ENCODE results near the gene CAPN11.

CAPN11 gene

DNA sequence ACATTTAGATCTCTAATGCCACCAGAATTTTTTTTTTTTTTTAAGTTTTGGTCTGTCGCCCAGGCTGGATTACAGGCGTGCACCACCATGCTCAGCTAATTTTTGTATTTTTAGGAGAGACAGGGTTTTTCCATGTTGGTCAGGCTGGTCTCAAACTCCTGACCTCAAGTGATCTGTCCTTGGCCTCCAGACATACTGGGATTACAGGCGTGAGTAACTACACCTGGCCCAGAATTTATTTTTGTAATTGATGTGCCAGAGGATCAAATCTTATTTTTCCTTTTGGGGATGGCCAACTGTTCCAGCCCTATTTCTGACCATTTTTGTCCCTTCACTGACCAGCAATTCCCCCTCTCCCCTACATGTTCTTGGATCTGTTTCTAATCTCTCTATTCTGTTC is 40.1 kb downstream of the CAPN11 start:
- TF ChIP-seq, protein P1, sequence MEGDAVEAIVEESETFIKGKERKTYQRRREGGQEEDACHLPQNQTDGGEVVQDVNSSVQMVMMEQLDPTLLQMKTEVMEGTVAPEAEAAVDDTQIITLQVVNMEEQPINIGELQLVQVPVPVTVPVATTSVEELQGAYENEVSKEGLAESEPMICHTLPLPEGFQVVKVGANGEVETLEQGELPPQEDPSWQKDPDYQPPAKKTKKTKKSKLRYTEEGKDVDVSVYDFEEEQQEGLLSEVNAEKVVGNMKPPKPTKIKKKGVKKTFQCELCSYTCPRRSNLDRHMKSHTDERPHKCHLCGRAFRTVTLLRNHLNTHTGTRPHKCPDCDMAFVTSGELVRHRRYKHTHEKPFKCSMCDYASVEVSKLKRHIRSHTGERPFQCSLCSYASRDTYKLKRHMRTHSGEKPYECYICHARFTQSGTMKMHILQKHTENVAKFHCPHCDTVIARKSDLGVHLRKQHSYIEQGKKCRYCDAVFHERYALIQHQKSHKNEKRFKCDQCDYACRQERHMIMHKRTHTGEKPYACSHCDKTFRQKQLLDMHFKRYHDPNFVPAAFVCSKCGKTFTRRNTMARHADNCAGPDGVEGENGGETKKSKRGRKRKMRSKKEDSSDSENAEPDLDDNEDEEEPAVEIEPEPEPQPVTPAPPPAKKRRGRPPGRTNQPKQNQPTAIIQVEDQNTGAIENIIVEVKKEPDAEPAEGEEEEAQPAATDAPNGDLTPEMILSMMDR (IDR thresholded peaks at IDR 0.05; ENCODE audit: low read depth, low read length, missing control alignments) = no peak
- no peak for DNase-seq (ENCODE audit: extremely low read depth, low read depth)
- no peak overlapping the region for H3K4me3 ChIP-seq (replicated peaks; ENCODE audit: low read depth, low read length)

DNA sequence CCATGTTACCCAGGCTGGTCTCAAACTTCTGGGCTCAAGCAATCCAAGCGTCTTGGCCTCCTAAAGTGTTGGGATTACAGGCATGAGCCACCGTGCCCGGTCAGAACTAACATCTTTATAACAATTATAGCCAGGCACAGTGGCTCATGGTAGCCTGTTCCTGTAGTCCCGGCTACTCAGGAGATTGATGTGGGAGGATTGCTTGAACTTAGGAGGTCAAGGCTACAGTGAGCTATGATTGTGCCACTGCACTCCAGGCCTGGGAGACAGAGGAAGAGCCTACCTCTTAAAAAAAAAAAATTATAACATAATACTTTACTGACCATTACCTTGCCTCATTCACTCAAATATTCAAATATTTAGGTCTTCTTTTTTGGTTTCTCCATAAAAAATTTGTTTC is 41.3 kb downstream of the CAPN11 start:
- no peak overlapping the region for H3K4me3 ChIP-seq (replicated peaks; ENCODE audit: low read depth, low read length)
- no peak for DNase-seq (ENCODE audit: extremely low read depth, low read depth)
- TF ChIP-seq, protein P1 (IDR thresholded peaks at IDR 0.05; ENCODE audit: low read depth, low read length, missing control alignments) = no peak

DNA sequence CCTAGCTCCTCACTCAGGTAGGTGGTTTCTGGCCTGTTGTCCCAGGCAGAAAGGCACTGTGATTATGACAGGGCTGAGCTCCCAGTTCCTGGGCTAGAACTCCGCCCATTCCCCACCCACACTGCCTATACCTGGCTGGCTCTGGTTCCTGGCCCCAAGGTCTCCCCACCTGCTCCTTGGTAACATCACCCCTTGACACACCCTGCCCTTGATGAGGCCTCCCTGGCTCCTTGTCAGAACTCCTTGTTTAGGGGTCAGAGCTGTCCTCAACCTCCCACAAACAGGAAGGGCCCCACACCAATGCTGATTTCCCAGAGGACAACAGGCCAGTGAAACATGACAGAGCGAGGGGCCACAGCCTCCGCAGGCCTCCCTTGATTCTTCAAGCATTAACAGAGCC is 42.6 kb downstream of the CAPN11 start:
- H3K4me3 ChIP-seq (replicated peaks; ENCODE audit: low read depth, low read length) = no peak overlapping the region
- TF ChIP-seq, protein P1 (IDR thresholded peaks at IDR 0.05; ENCODE audit: low read depth, low read length, missing control alignments) = no peak
- no peak for DNase-seq (ENCODE audit: extremely low read depth, low read depth)

DNA sequence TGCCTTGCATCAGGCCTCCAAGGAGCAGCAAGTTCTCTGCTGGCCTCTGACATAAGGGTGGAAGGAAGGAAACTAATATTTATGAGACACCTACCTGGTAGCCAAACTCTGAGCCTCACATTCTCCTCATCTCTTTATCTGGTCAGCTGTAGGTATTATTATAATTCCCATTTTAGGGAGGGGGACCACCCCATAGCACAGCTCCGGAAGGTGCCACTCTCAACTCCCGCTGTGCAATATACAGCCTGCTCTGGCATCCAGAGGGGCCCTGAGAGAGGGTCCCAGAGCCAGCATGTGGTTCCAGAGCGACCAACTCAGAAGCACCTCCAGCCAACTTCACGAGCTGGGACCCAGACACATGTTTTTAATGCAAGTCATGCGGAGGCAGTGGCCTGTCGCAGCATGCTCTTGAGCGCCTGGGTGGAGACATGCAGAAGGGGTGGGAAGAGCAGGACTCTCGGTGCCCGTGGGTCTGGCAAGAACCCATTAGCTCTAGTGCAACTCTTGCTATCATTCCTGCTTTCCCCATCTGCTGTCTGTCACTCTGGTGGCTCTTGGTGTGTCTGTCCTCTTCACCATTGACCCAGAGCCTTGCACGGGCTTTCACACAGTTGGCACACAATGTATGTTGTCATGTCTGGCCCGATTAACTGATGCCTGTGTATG is 43.2 kb downstream of the CAPN11 start:
- H3K4me3 ChIP-seq (replicated peaks; ENCODE audit: low read depth, low read length) = no peak overlapping the region
- no peak for DNase-seq (ENCODE audit: extremely low read depth, low read depth)
- TF ChIP-seq, protein P1 (IDR thresholded peaks at IDR 0.05; ENCODE audit: low read depth, low read length, missing control alignments) = no peak

DNA sequence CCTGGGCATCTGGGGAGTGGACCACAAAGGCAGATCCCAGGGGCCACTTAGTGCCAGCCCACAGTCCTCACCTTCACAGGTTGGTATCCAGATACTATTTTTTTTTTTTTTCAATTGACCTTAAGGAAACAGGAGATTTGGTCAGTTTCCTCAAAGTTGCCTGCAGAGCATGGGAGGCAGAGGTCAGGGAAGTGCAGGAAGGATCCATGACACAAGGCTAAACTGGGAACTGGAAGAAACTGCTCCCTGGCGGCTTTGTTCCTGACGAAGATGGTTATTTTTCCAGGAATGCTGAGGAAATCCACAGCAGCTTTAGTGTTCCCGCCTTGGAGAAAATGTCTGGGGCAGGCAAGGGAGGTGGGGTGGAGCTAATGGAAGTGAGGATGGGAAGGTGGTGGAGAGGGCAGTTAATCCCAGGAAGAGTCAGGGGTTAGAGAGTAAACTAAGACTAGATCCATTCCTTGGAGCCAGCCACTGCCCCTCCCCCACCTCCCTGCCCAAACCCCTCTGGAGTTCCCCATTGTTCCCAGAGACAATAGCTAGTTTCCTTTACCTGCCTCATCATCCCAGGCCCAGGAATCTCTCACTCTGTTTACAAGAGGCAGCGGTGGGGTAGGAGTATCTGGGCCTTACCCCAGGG is 43.8 kb downstream of the CAPN11 start:
- TF ChIP-seq, protein P1 (IDR thresholded peaks at IDR 0.05; ENCODE audit: low read depth, low read length, missing control alignments) = no peak
- no peak for DNase-seq (ENCODE audit: extremely low read depth, low read depth)
- no peak overlapping the region for H3K4me3 ChIP-seq (replicated peaks; ENCODE audit: low read depth, low read length)

DNA sequence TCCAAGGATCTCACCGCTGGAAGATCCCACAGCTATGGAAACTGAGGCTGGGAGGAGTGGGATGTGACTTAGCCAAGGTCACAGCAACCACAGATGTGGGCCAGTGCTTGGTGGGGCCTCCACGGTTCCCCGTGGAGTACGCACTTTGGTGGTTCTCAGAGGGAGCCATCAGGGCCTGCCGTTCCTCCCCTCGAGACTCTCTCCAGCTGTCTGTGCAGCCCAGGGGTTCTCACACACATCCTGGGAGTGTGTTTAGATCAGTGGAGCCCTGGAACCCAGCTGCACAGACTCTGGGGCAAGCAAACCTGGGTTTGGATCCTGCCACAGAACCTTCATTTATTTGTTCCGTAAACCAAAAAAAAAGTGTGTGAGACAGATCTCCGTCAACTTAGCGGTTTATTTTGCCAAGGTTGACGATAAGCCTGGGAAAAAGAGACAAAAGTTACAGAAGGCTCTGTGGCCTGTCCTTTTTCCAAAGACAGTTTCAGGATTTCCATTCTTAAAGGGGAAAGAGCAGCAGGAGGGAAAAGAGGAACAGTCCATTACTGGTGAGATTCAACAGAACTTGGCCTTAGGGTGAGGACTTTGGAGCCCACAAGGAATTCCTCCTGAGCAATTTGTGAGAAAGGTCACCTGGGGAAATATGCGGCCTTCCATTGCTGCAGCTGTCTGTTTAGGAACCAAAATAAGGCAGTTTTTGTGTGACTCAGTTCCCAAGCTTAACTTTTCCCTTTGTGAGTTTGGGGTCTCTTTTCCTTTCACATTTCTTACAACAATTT is 44.5 kb downstream of the CAPN11 start:
- TF ChIP-seq, protein P1 (IDR thresholded peaks at IDR 0.05; ENCODE audit: low read depth, low read length, missing control alignments) = no peak
- no peak overlapping the region for H3K4me3 ChIP-seq (replicated peaks; ENCODE audit: low read depth, low read length)
- no peak for DNase-seq (ENCODE audit: extremely low read depth, low read depth)
